ENCODE measurements around the gene CHAC1.

DNA sequence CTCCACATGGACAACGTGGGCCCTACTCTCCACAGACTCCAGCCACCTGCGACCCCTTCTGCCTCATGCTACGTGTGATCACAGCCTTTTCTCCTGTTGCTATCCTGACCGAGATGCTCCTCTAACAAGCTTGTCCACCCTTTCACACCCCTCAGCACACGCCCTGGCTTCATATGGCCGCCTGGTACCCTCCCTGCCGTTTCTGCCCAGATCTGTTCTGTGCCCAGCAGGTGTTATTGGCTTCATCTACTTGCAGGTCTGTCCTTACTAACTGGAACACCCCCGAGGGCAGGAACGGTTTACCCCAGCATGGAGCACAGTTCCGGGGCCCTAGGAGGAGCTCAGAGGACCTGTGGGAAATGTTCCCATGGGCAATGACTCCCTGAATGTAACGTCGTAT lies 9.9 kb downstream of the CHAC1 start:
- TF ChIP-seq, protein P1, sequence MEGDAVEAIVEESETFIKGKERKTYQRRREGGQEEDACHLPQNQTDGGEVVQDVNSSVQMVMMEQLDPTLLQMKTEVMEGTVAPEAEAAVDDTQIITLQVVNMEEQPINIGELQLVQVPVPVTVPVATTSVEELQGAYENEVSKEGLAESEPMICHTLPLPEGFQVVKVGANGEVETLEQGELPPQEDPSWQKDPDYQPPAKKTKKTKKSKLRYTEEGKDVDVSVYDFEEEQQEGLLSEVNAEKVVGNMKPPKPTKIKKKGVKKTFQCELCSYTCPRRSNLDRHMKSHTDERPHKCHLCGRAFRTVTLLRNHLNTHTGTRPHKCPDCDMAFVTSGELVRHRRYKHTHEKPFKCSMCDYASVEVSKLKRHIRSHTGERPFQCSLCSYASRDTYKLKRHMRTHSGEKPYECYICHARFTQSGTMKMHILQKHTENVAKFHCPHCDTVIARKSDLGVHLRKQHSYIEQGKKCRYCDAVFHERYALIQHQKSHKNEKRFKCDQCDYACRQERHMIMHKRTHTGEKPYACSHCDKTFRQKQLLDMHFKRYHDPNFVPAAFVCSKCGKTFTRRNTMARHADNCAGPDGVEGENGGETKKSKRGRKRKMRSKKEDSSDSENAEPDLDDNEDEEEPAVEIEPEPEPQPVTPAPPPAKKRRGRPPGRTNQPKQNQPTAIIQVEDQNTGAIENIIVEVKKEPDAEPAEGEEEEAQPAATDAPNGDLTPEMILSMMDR (IDR thresholded peaks at IDR 0.05; ENCODE audit: low read length) = no peak
- TF ChIP-seq EZH2 (optimal IDR thresholded peaks at IDR 0.05; ENCODE audit: low read depth, low read length) = no peak
- TF ChIP-seq EZH2phosphoT487 (IDR thresholded peaks at IDR 0.05; ENCODE audit: low read length) = no peak
